Measurements from ENCODE around the gene GCN1.
"Not testable (repeated sequence)": the region's sequence is repeated elsewhere in the genome, so short reads cannot be mapped to it uniquely, and the experiment has no call there.

The GCN1 gene

DNA sequence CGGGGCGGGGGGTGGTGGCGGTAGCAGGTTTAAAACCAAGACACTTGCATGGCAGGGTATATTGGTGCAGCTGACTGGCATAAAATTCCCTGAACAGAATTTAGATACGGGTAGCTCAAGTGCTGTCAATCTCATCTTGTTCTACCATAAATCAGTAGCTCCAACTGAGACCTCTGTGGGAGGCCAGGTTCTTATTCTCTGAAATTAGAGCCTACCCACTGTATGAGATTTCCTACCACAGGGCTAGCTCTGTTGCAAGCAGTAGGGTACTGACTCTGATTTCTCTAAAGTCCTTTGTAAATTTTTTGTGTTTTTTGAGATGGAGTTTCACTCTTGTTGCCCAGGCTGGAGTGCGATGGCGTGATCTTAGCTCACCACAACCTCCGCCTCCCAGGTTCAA, 9.7 kb upstream of the GCN1 start:
- in situ Hi-C loops (cut with MboI; ENCODE audit: low pct_unique_long_range_greater_than_20kb, low sequenced_read_pairs, unreplicated experiment) = no loop called here
- no peak for DNase-seq (ENCODE audit: low spot score)
- TF ChIP-seq, protein P1, sequence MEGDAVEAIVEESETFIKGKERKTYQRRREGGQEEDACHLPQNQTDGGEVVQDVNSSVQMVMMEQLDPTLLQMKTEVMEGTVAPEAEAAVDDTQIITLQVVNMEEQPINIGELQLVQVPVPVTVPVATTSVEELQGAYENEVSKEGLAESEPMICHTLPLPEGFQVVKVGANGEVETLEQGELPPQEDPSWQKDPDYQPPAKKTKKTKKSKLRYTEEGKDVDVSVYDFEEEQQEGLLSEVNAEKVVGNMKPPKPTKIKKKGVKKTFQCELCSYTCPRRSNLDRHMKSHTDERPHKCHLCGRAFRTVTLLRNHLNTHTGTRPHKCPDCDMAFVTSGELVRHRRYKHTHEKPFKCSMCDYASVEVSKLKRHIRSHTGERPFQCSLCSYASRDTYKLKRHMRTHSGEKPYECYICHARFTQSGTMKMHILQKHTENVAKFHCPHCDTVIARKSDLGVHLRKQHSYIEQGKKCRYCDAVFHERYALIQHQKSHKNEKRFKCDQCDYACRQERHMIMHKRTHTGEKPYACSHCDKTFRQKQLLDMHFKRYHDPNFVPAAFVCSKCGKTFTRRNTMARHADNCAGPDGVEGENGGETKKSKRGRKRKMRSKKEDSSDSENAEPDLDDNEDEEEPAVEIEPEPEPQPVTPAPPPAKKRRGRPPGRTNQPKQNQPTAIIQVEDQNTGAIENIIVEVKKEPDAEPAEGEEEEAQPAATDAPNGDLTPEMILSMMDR (IDR thresholded peaks at IDR 0.05; ENCODE audit: extremely low read depth, insufficient read depth, missing control alignments) = no peak

DNA sequence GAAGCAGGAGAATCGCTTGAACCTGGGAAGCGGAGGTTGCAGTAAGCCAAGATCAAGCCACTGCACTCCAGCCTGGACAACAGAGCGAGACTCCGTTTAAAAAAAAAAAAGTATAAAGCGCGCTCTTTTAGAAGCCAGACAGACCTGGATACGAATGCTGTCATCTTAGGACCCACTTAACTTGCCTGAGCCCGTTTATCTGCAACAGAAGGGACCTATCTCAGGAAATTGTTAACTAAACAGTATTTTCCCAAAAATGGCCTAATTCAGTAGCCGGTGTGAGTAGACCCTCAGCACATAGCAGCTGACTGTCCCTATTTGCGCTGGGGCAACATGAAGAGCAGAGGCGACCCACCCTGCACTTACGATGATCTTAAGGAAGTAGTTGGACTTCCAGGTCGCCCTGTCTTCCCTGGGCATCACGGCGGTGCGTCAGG, 5.9 kb upstream of the GCN1 start:
- TF ChIP-seq, protein P1 (IDR thresholded peaks at IDR 0.05; ENCODE audit: extremely low read depth, insufficient read depth, missing control alignments) = no peak
- DNase-seq (ENCODE audit: low spot score) = no peak
- in situ Hi-C loops (cut with MboI; ENCODE audit: low pct_unique_long_range_greater_than_20kb, low sequenced_read_pairs, unreplicated experiment) = no loop called here

DNA sequence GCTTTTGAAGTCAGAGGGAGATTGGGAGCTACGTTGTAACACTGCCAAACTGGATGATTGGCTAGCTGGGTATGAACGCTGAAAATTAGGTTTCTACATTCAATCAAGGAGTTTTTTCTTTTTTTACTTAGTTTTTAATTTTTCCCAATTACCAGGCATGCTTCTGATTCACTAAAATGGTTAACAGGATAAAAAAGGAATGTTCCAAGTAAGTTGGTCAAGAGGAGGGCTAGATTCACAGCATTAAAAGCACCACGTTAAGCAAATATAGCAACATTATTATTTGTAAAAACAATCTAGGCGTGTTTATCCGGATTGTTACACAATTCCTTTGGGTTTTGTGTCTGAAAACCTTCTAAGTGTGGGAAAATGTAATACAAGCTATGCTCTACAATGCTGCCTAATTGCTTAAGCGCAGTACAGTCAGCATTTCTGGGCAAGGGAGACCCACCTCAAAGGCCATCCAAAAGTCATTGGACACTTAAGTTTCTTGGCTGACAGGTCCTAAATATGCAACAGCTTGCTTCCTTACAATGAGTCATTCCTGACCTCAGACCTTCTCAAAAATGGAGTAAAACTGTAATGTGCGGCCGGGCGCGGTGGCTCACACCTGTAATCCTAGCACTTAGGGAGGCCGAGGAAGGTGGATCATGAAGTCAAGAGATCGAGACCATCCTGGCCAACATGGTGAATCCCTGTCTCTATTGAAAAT, 5.2 kb upstream of the GCN1 start:
- in situ Hi-C loops (cut with MboI; ENCODE audit: low pct_unique_long_range_greater_than_20kb, low sequenced_read_pairs, unreplicated experiment) = no loop called here
- TF ChIP-seq, protein P1 (IDR thresholded peaks at IDR 0.05; ENCODE audit: extremely low read depth, insufficient read depth, missing control alignments) = no peak
- DNase-seq (ENCODE audit: low spot score) = no peak

DNA sequence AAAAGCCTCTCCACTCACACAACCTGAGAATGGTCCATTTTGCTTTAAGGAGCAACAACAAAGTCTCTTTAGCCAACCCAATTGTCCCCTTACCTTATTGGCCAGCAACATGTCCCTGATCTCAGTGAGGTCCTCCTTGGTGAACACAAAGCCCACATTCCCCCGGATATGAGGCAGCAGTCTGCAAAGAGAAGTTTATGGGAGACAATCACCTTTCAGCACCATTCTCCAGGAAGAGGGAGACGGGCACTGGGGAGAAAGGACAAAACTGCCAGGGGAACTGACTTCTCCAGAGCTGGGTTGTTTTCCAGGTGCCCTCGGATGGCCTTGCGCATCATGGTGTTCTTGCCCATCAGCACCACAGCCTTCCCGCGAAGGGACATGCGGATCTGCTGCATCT, 4.5 kb upstream of the GCN1 start:
- in situ Hi-C loops (cut with MboI; ENCODE audit: low pct_unique_long_range_greater_than_20kb, low sequenced_read_pairs, unreplicated experiment) = no loop called here
- TF ChIP-seq, protein P1 (IDR thresholded peaks at IDR 0.05; ENCODE audit: extremely low read depth, insufficient read depth, missing control alignments) = no peak
- no peak for DNase-seq (ENCODE audit: low spot score)

DNA sequence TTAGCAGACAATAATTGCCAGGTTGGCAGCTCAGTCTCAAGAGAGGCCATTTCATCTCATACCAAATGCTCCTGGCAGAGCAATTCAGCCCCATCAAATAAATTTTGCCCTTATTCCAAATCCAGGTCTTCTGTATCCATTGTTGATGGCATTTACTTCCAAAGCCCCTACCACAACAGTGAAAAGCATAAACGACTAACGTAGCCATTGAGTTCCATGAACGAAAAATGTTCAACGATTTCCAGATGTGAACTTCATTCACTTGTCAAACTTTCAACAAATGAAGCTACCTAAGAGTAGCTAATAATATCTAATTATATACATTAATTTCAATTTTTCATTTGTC, 3.0 kb upstream of the GCN1 start:
- in situ Hi-C loops (cut with MboI; ENCODE audit: low pct_unique_long_range_greater_than_20kb, low sequenced_read_pairs, unreplicated experiment) = no loop called here
- TF ChIP-seq, protein P1 (IDR thresholded peaks at IDR 0.05; ENCODE audit: extremely low read depth, insufficient read depth, missing control alignments) = no peak
- DNase-seq (ENCODE audit: low spot score) = no peak

DNA sequence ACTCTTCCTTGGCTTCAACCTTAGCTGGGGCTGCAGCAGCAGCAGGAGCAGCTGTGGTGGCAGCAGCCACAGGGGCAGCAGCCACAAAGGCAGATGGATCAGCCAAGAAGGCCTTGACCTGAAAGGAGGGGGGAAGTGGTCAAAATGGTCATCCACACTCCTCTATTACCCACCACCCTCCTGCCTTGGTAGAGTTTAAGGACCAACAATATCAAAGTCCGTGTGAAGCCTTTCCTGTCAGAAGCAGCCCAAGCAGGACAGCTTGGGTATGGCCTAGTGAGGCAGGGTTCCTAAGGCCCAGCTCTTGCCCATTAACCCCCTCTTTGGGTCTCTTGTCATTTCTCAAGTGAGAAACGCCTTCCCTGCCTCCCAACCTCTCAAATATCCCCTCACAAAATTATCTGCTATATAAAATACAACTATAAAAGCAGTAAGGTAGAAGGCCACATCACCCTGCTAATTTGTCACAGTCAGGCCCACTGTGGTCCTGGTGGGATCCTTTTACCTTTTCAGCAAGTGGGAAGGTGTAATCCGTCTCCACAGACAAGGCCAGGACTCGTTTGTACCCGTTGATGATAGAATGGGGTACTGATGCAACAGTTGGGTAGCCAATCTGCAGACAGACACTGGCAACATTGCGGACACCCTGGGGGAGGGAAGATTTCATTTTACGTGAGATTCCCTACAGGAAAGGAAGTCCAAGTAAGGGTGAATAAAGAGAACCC, 2.5 kb upstream of the GCN1 start:
- DNase-seq (ENCODE audit: low spot score); in situ Hi-C loops (cut with MboI; ENCODE audit: low pct_unique_long_range_greater_than_20kb, low sequenced_read_pairs, unreplicated experiment): not testable (repeated sequence)

DNA sequence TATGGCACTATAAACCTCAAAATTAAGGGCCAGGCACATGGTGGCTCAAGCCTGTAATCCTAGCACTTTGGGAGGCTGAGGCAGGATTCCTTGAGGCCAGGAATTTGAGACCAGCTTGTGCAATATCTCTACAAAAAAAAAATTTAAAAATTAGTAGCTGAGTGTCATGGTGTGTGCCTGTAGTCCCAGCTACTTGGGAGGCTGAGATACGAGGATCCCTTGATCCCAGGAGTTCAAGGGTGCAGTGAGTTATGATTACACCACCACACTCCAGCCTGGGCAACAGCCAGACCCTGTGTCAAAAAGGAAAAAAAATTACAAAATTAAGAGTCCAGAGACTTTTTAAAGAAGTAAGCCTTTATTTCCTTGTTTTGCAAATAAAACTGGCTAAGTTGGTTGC, 1.8 kb upstream of the GCN1 start:
- TF ChIP-seq, protein P1 (IDR thresholded peaks at IDR 0.05; ENCODE audit: extremely low read depth, insufficient read depth, missing control alignments) = no peak
- in situ Hi-C loops (cut with MboI; ENCODE audit: low pct_unique_long_range_greater_than_20kb, low sequenced_read_pairs, unreplicated experiment) = no loop called here
- no peak for DNase-seq (ENCODE audit: low spot score)
